ENCODE results near the gene PLOD3.
A peak's percentile ranks its signal among the peaks of the same experiment; 100 is the strongest.

The PLOD3 gene

GRCh38 chr7:101180130-101180755 lies 37.1 kb downstream of the PLOD3 start, which contains the start of gene NAT16:
NAT16 (minus strand) TSS chr7:101180293; CDS start chr7:101174807, 5,486 bp downstream.
- DNase-seq: no peak

GRCh38 chr7:101179713-101180112 lies 37.7 kb downstream of the PLOD3 start:
- no peak for DNase-seq

- DNase-seq: no peak
Observed at GRCh38 chr7:101179117-101179516, 38.3 kb downstream of the PLOD3 start.

GRCh38 chr7:101177644-101178043 lies 39.7 kb downstream of the PLOD3 start:
- no peak for DNase-seq

DNA sequence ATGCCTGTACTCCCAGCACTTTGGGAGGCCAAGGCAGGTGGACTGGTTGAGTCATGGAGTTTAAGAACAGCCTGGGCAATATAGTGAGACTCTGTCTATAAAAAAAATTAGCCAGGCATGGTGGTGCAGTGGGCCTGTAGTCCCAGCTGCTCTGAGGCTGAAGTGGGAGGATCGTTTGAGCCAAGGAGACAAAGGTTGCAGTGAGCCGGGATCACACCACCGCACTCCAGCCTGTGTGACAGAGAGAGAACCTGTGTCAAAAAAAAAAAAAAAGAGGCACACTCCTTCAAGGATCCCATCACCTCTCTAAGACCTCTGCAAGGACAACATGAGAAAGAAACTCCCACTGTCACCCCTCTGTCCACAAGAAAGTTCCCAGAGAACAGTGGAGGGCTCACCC lies 41.7 kb downstream of the PLOD3 start:
- DNase-seq: no peak

GRCh38 chr7:101174322-101174854 lies 43.0 kb downstream of the PLOD3 start:
- no peak for DNase-seq

GRCh38 chr7:101173752-101174244 lies 43.6 kb downstream of the PLOD3 start:
- no peak for DNase-seq

GRCh38 chr7:101172854-101173751 lies 44.3 kb downstream of the PLOD3 start:
- peak in 2 of 14 donors; percentile 2 to 17 for DNase-seq

DNA sequence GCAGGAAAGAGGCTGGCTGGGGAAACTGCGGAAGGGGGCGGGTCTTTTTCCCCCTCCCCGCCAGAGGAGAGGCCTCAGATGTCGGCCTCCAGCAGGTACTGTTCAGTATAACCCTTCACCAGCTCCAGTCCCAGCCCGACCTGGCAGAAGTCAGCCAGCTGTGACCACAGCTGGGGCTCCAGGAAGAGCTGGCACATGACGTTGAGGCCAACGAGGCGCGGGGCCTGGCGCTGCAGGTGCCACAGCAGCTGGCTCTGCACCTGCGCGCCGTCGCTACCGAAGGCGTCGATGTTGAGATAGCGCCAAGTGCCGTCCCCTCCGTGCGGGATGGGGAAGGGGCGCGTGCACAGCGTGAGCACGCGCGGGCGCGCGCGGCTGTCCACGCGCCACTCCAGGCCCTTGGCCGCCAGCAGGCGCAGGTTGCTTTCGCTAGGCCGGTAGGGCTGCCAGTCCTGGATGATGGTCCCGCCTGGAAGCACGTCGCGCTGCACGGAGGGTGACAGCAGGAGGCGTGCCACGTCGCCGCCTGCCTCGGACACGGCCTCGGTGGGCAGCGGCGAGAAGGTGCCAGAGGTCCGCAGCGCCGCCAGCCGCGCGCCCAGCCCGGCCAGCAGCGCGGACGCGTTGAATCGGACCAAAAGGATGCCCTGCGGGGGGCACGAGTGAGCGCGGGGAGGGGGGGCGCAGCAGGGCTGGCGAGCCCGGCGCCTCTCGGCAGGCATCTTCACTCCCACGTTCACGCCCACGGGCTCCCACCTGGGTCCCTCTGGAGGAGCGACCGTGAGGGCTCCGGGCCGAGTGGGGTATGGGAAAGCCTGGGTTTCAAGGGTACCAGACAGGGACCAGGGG lies 45.2 kb downstream of the PLOD3 start:
- DNase-seq: no peak

DNA sequence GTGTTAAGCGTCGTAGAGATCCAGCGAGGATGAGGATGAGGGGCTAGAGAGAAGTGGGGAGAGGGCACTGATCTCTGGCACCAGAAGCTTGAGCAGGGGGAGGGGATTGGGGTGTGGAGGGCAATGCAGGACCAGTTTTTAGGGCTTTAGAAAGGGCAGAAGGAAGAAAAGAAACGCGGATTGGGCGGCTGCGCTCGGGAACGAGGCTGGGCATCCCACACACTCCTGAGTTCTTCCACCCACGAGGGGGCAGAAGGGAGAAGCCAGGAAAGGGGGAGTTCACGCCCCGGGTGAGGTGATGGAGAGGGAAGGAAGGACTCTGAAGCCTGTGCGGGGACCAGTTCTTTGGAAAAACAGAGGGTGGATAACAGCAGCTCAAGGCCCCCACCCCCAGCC lies 45.9 kb downstream of the PLOD3 start:
- DNase-seq: no peak

DNA sequence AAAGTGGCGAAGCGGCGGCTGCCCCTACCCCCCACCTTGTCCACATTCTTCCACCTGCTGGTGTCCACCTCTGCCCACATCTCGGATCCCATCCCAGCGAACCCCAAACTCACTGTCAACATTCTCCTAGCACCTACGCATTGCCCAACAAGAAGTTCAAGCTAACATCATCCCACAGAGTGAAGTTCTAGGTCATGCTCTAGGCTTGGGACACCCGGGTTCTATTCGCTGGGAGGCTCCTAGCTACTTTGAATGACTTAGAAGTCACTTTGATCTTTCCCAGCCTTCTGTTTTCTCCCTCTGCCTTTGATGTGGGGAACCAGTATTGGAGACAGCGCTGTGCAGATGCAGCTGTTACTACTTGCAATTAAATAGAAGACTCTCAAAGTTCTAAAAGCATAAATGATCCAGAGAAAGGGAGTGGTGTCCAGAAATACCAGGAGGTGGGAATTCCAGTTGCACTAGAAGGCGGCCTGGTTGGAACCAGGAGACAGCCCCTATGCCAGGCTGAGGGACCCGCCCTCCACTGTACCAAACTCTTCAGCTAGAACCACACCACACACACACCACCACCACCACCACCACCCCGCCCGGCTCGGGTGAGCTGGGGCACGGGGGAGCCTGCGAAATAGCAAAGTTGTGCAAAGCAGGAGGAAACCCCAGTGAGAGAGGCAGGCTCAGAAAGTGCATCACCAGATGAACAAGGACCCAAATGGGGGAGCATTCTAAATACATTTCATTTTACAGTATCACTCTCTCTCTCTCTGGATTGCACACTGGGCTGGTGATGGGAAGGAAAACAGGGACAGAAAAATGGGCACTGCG lies 46.6 kb downstream of the PLOD3 start:
- DNase-seq: no peak

- DNase-seq: peak in 11 of 14 donors; percentile 8 to 46 (median 14)
Observed at GRCh38 chr7:101169838-101170551, 47.4 kb downstream of the PLOD3 start.

GRCh38 chr7:101169110-101169837 lies 48.1 kb downstream of the PLOD3 start:
- DNase-seq: no peak

GRCh38 chr7:101168412-101169049 lies 48.9 kb downstream of the PLOD3 start:
- DNase-seq: no peak

DNA sequence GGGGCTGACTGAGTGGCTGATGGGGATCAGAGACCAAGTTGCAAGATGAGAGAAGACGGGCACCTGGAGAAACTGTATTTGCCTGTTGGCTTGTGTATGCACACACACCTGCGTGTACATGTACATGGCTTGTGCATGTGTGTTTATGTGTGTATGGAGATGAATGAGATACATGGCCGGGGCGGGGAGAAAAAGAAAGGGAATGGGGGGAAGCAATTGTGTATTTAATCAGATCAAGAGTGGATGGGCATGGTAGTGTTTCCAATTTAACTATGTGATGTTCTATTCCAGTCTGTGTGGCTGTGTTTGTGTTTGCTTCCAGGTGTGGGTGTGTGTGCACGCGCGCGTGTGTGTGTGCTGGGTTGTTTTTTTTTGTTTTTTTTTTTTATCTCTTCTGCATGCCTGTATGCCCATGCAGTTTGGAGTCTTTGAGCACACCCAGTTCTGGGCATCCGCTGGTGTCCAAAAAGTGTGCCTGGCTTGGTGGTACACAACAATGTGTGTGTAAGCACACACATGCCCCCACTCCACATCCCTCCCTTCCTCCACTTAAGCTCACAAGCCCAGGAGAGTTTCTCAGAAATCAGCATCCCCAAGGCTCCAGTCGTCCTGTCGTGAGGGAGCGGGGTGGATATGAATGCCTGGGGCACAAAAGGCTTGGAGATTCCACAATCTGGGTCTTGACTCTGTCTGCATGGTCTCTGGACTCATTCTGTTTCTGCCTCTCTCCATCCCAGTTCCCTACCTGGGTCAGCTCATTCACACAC lies 49.6 kb downstream of the PLOD3 start:
- no peak for DNase-seq

DNA sequence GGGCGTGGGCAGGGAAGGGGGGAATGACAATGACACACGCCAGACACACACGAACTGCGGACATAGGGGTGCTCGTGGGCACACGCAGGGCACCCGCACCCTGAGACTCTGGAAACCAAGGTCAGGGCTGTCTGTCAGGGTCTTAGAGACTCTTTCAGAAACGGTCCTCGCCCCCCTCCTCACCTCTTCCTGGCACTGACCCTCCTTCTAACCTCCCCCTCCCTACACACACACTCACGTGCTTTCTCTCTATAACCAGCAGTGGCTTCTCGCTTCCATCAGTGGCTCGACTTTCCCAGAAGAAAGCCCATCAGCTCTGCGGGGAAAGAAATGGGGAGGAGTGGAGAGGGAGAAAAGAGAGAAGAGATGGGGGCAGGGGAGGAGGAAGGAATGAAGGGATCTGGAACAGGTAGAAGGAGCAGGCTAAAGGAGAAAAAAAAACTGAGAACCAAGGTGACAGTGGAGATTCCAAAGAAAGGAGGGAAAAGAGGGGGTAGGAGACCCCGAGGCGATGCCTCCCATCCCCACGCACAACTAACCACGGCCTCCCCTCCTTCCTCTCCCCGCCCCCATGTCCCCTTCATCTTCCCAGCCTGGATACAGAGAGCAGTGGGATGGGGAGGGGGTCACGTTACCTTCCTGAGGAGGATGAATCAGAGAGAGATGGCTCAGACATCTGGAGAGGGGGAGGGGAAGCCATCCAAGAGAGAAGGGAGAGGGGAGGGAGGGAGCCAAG lies 50.3 kb downstream of the PLOD3 start:
- DNase-seq: no peak

DNA sequence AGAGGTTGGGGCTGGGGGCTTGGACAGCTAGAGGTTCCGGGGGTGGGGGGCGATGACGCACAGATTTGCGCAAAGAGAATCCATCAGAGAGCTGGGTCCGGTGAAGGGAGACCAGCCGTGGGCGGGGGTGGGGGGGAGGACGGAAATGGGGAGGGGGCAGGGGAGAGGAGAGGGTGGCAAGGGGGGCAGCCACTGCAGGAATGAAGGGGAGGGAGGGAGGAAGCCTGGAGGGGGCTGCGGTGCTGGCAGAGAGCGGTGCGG lies 50.8 kb downstream of the PLOD3 start:
- DNase-seq: no peak

- DNase-seq: no peak
Observed at GRCh38 chr7:101165958-101166647, 51.3 kb downstream of the PLOD3 start.
